Right forelimb (tissue), 1 donor: ENCODE measurements around the gene ZEB2.

Experiments used
- DNase-seq: peaks from one replicate; pipeline ENCODE4 v3.0.0-alpha.2; 2018

Gene ZEB2

DNA sequence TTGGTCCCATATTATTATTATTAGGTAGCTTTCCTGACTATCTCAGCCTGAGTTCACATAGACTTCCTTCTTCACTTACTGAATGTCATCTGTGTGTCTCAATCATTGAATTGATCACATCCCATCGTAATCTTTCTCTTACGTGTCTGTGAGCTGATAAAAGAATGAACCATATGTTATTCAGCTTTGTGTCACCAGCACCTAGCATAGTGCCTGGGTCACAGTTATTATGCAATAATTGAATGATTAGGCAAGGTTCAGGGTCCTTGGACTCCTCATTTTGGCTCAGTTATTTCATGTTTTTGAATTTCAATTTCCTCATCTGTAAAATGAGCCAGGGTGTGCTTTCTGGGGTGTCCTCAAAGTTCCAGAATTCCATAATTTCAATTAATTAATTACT, 107.2 kb downstream of the ZEB2 start:
- DNase-seq: no peak

DNA sequence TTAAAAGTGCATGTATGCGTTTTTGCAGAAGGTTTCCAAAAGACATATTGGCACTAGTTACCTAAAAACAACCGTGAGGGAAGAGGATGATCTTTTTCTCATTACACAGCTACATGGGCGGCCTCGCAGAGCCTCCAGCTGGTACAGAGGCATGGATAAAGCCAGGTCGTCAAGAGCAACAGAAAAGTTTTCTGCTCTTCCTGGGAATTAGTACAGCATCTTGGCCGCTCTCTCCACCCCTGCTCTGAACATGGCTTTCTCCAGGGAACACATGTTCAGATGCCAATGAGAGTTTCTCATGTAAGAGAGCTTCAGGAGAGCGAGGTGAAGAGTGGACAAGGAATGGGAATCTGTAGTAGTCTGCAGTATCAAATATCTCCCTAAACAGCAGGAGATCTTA, 108.4 kb downstream of the ZEB2 start:
- DNase-seq: no peak

- DNase-seq: no peak
Observed at GRCh38 chr2:144409241-144409640, 110.7 kb downstream of the ZEB2 start.

- DNase-seq: no peak
Observed at GRCh38 chr2:144407262-144407661, 112.7 kb downstream of the ZEB2 start.

- no peak for DNase-seq
Observed at GRCh38 chr2:144405982-144406788, 113.7 kb downstream of the ZEB2 start.

DNA sequence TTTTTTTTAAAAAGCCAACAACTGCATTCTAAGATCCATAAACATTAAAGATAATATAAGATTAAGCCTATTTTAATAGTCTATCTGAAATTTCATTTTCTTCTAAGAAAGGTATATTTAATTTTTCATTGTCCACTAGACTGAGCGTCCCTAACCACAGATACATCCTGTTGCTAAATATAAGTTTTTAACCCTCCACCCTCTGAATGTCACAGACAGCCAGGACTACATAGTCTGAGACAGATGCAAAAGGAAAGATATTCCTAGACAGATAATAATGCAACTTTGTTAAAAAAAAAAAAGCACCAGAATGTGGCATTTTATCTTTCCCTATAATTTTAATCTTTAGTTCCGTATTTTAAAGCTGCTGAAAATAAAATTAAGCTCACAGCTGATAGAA, 114.6 kb downstream of the ZEB2 start:
- DNase-seq: no peak

DNA sequence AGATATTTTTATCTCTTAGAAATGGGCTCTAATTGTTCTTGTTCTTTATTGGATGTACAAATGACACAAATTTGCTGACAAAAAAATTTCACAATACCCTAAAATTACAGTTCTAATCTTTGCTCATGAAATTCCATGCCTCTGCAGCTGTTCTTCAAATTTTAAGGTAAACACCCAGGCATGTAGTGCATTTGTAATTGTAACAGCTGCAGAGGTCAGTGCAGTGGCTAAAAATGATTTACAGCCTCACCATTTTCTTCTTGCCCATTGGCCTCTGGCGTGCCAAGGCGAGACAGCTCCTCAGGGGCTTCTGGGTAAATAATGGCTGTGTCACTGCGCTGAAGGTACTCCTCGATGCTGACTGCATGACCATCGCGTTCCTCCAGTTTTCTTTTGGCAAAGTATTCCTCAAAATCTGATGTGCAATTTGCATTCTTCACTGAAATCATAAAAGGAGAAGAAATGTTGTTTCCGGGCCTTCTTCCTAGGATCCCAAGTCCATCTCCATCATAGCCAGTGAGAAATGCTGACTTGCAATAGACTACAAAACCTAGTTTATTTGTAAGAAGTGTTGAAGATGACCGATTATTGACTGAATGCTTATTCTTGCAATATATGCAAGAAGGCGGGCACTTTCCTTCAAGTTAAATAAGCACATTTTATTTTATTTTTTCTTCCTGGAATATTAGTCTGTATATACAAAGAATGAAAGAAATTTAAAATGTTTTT, 115.2 kb downstream of the ZEB2 start:
- no peak for DNase-seq

DNA sequence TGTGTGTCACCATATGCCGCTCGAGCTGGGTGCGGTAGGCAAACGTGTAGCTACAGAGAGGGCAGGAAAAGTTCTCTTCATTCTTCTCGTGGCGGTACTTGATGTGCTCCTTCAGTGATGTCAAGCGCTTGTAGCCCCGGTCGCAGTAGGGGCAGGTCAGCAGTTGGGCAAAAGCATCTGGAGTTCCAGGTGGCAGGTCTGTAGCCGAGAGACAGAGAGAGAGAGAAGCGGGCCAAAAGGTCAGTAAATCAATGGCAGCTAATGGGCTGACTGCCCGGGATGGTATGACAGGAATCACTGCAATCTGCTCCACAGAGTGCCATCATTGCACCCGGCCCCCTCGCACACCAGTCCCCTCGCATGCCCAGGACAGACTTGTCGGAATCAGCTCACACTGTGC, 116.0 kb downstream of the ZEB2 start:
- peak; percentile 69 for DNase-seq

GRCh38 chr2:144402251-144402650, 117.7 kb downstream of the ZEB2 start:
- DNase-seq: peak; percentile 69

GRCh38 chr2:144401036-144401435, 118.9 kb downstream of the ZEB2 start:
- no peak for DNase-seq

DNA sequence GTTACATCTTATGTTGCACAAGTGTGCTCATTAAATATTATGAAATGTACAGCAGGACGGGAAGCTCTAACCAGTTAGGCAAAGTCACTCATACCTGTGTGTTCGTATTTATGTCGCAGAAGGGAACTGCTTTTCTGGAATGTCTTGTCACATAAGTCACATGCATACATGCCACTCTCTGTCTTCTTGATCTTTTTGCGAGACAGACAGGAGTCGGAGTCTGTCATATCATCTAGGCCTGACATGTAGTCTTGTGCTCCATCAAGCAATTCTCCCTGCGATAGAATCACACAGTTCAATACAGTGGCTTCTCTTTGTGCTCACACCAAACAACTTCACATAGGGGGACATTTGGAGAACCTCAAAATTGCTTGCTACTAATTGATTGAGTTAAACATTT, 123.6 kb downstream of the ZEB2 start:
- no peak for DNase-seq

GRCh38 chr2:144390424-144391020, 129.4 kb downstream of the ZEB2 start:
- DNase-seq: no peak

GRCh38 chr2:144389930-144390311, 130.0 kb downstream of the ZEB2 start:
- DNase-seq: no peak

- no peak for DNase-seq
Observed at GRCh38 chr2:144389151-144389929, 130.6 kb downstream of the ZEB2 start.

DNA sequence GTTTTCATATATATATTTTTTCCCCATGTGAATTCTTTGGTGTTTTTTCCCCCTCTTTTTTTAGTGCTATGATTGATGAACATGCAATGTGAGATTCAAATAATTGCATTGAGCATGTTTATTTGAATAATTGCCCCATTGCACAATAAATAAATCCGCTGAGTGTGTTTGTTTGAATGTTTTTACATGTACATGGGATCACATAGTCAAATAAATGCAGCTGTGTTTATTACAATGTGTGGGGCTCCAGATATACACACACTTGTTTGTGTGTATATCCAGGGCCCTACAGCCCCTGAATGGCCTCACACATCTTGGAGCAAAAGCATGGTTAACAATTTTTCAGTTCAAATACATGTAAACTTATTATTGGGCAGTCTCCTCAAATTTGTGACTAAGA, 134.5 kb downstream of the ZEB2 start:
- no peak for DNase-seq

DNA sequence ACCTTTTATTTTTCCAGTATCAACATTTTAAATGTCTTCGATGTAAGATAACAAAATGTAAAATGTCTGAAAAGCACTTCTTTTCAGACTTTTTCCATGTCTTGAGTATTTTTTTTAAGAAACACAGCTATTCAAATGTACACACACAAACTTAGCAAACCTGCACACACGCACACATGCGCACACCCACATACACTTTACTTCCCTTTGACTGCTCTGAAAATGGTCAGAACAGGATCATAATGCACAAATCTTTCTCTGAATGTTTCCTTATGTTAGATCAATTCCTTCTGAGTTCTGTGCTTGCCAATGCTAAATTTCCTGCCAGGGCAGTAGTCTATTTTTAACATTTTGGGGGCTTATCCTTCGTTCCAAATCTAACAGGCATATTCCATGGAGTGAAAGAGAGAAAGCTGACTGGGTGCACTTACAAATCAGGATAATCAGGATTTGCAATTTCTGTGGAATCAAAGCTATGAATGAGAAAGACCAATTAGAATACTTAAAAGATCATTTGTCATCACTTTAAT, 136.3 kb downstream of the ZEB2 start:
- DNase-seq: no peak

- DNase-seq: no peak
Observed at GRCh38 chr2:144382849-144383248, 137.1 kb downstream of the ZEB2 start.

GRCh38 chr2:144381716-144382115, 138.2 kb downstream of the ZEB2 start:
- DNase-seq: no peak

- peak; percentile 70 for DNase-seq
Observed at GRCh38 chr2:144379851-144380311, 140.0 kb downstream of the ZEB2 start.

- no peak for DNase-seq
Observed at GRCh38 chr2:144378551-144378950, 141.4 kb downstream of the ZEB2 start.

- DNase-seq: no peak
Observed at GRCh38 chr2:144377914-144378313, 142.0 kb downstream of the ZEB2 start.

DNA sequence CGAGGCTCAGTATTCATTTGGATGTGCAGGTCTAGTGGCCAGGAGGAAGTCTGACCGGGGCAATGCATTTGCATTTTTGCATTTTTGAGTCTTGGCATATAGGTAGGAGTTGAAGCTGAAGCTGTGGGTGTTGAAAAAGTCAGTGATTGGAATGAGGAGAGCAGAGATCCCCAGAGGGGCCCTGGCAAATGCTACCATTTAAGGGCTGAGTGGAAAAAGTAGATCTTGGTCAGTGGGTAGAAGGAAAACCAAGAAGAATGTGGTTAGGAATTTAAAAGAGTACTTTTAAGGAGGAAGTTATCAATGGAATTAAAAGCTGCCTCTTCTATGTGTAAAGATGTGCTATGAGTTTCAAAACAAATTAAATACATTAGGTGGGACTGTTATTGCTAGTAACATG, 143.0 kb downstream of the ZEB2 start:
- no peak for DNase-seq

GRCh38 chr2:144376460-144376859, 143.5 kb downstream of the ZEB2 start:
- DNase-seq: no peak
